Lower lobe of right lung (tissue), 2 donors: ENCODE measurements around the gene CDHR4. TPM values are rescaled to one million over a fixed set of nuclear protein-coding genes. Genes with fewer than 3 reads are reported as not detected.

Experiments
- ATAC-seq, 2 donors: fragments of 200-7000 bp; cut with Tn5 transposase; one replicate each; pipeline ENCODE4 v1.9.1; 2020 to 2022; ENCODE audit warnings: mild to moderate bottlenecking in 2 of 2, moderate library complexity in 2 of 2
- DNase-seq: peaks from one replicate; pipeline ENCODE4 v3.0.0-alpha.2; 2020
- H3K27ac ChIP-seq: fragments of 200-600 bp; one replicate; pipeline ENCODE4 v1.8.0; 2022
- H3K27me3 ChIP-seq: fragments of 200-600 bp; one replicate; pipeline ENCODE4 v1.8.0; 2022; ENCODE audit warnings: low read depth
- H3K36me3 ChIP-seq: fragments of 200-600 bp; one replicate; pipeline ENCODE4 v1.8.0; 2022; ENCODE audit warnings: mild to moderate bottlenecking
- H3K4me1 ChIP-seq: fragments of 200-600 bp; one replicate; pipeline ENCODE4 v1.8.0; 2022
- H3K4me3 ChIP-seq: fragments of 200-600 bp; one replicate; pipeline ENCODE4 v1.8.0; 2022; ENCODE audit warnings: mild to moderate bottlenecking
- H3K9me3 ChIP-seq: fragments of 200-600 bp; one replicate; pipeline ENCODE4 v1.8.0; 2022
- intact Hi-C: fragments of 100-400 bp; cut with DNase I; formaldehyde crosslinking; loops from one replicate; pipeline ENCODE4 v1.11.0; 2022
- total RNA-seq: library from RNA; stranded (reverse); fragmentation: NEBNext Ultra II Directional; extraction: Animal tissue kit (Norgen Biotek cat#: 25700); gene quantifications from one replicate; pipeline ENCODE4 v1.2.1, GENCODE V29; 2021
- TF ChIP-seq, protein P1 (sequence below): fragments of 200-600 bp; IDR thresholded peaks from one replicate; pipeline ENCODE4 v1.8.0; 2022; ENCODE audit warnings: antibody characterized with exemption, mild to moderate bottlenecking
- donor health status: DM: no; HTN: yes; CAD: no; lungs with severe emphysema.

Gene CDHR4
- total RNA-seq, 1 donor from 2014 or later = 9.6 TPM

DNA sequence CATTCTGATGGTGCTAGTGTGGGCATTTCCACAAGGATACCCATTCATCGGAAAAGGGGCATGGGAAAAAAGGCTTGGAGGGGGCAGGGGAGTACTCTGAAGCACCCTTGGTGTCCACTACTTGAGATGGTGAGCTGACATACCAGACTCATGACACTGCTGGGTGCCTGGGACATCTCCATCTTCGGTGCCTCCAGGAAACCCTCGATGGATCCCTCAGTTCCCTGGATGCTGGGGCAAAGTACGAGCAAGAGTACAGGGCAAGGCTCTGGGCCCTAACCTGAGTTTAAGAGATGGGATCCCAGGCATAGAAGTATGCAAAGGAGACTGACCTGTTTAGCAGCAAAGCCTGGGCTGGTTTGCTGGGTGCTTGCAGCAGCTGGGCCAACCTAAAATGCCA lies 8.1 kb downstream of the CDHR4 start:
- Histone ChIP-seq H3K36me3 (no peaks in the 10 kb centered on the region), H3K27ac (no peak overlapping the region), H3K4me3 (no peak overlapping the region), H3K4me1 (peaks cover 8% of the 10 kb centered on the region), H3K9me3 (no peaks in the 10 kb centered on the region), H3K27me3 (no peaks in the 10 kb centered on the region)
- no peak for DNase-seq
- ATAC-seq = no peak
- TF ChIP-seq, protein P1, sequence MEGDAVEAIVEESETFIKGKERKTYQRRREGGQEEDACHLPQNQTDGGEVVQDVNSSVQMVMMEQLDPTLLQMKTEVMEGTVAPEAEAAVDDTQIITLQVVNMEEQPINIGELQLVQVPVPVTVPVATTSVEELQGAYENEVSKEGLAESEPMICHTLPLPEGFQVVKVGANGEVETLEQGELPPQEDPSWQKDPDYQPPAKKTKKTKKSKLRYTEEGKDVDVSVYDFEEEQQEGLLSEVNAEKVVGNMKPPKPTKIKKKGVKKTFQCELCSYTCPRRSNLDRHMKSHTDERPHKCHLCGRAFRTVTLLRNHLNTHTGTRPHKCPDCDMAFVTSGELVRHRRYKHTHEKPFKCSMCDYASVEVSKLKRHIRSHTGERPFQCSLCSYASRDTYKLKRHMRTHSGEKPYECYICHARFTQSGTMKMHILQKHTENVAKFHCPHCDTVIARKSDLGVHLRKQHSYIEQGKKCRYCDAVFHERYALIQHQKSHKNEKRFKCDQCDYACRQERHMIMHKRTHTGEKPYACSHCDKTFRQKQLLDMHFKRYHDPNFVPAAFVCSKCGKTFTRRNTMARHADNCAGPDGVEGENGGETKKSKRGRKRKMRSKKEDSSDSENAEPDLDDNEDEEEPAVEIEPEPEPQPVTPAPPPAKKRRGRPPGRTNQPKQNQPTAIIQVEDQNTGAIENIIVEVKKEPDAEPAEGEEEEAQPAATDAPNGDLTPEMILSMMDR = no peak
- intact Hi-C loops = no loop called here

DNA sequence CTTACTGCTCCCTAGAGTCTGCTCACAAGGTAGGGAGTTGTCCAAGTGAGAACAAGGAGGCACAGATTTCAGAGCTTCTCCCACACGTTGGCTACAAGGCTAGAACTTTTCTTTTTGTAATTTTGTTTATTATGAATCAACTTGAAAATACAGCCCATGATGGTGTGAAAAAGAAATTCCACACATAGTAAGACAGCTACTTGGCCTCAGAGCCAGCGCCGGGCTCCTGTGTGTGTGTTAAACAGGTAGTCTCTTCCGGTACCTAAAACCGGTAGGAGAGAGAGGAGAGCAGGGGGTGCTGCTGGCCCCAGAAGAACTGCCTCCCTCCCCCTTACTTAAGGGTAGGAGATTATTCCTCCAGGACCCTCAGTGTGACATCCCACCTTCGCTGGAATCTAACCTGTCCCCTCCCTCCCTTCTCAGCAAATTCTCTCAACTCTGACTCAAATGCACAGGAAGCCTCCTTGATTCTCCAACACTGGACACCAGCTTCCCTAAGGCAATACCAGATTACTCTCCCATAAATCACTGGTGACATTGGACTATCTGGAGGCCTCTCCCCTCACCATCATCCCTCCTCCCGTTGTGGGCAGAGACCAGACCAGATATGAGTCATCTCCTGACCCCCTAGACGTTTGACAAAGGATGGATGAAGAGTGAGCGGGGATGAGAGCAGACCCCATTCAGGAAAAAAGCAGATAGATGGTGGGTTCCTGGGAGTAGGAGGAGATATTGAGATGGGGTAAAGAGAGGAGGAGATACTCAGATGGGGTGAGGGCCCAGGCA lies 8.9 kb downstream of the CDHR4 start:
- intact Hi-C loops = no loop called here

DNA sequence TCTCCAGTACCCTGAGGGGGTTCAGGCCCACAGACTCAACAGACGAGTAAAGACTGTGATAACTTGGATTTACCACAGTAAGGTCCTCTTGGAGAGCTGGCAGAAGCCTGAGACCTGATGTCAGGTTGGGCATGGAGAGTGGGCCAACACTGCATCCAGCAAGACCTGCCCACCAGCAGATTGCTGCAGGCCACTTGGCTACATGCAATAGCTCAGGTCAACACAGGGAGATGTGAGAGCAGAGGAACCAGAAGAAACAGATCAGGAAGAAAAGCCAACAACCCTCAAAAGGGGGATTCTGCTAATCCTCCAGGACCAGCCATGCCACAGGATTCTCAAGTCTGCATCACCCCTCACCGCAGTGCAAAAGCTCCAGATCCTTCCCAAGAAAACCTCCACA lies 11.6 kb downstream of the CDHR4 start:
- no peaks in the 10 kb centered on the region for H3K9me3 ChIP-seq
- no peak overlapping the region for H3K27ac ChIP-seq
- DNase-seq = no peak
- no peaks in the 10 kb centered on the region for H3K27me3 ChIP-seq
- no peak for ATAC-seq
- H3K4me3 ChIP-seq = no peak overlapping the region
- H3K4me1 ChIP-seq = peaks cover 33% of the 10 kb centered on the region
- intact Hi-C loops = no loop called here
- TF ChIP-seq, protein P1 = no peak
- H3K36me3 ChIP-seq = peaks cover 14% of the 10 kb centered on the region

More for the DNA sequence above, 8.9 kb downstream of the CDHR4 start:
- H3K27ac ChIP-seq = no peak overlapping the region
- ATAC-seq (no peak), DNase-seq (no peak)
- H3K36me3 ChIP-seq = no peaks in the 10 kb centered on the region
- peaks cover 8% of the 10 kb centered on the region for H3K4me1 ChIP-seq
- H3K9me3 ChIP-seq = no peaks in the 10 kb centered on the region
- no peak overlapping the region for H3K4me3 ChIP-seq
- H3K27me3 ChIP-seq = no peaks in the 10 kb centered on the region
- TF ChIP-seq, protein P1 = no peak

DNA sequence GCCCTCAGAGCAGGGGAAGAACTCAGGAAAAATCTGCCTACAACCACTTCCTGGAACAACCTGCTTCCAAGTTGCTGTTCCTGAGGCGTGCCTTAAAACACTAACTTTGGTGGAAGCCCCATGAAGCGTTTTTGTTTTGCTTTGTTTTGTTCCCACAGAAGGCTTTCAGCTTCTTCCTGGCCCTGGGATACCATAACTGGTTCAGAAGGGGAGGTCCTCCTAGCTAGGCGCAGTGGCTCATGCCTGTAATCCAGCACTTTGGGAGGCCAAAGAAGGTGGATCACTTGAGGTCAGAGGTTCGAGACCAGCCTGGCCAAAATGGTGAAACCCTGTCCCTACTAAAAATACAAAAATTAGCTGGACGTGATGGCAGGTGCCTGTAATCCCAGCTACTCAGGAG lies 12.1 kb downstream of the CDHR4 start:
- intact Hi-C loops = no loop called here
- H3K36me3 ChIP-seq = peaks cover 15% of the 10 kb centered on the region
- H3K27me3 ChIP-seq = no peaks in the 10 kb centered on the region
- TF ChIP-seq, protein P1 = no peak
- no peak overlapping the region for H3K4me3 ChIP-seq
- peak overlapping the region; percentile 95 for H3K27ac ChIP-seq
- no peak for DNase-seq
- H3K4me1 ChIP-seq = peaks cover 34% of the 10 kb centered on the region
- no peak for ATAC-seq
- no peaks in the 10 kb centered on the region for H3K9me3 ChIP-seq

DNA sequence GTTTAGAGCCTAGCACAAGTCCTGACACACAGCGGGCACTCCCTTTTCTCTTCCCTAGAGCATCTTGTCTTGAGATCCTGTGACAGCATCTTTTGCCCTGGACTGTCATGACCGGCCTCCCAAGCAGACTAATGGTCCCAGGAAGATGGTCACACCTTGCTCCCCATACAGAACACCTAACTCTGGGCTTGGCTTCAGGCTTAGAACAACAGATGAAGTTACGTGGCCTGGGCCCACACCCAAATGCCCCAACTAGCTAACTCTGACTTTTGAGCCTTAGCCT lies 12.6 kb downstream of the CDHR4 start:
- intact Hi-C loops = no loop called here
- DNase-seq (no peak), ATAC-seq (no peak)
- no peaks in the 10 kb centered on the region for H3K27me3 ChIP-seq
- H3K4me1 ChIP-seq = peaks cover 34% of the 10 kb centered on the region
- H3K27ac ChIP-seq = peak overlapping the region; percentile 95
- peak overlapping the region; percentile 99 for H3K4me3 ChIP-seq
- TF ChIP-seq, protein P1 = no peak
- peaks cover 19% of the 10 kb centered on the region for H3K36me3 ChIP-seq
- no peaks in the 10 kb centered on the region for H3K9me3 ChIP-seq
